Endothelial cell of umbilical vein (primary cell): ENCODE data around the gene SVEP1. TPM values are rescaled to one million over a fixed set of nuclear protein-coding genes. Genes with fewer than 3 reads are reported as not detected.

Experiments
- BruUV-seq: library from RNA; stranded (reverse); fragments of 400-500 nt; replicated peaks from 2 replicates; lab custom pipeline; 2021; lab: Mats Ljungman, UMichigan
- CTCF ChIA-PET: fragments of 300-600, 350-600 bp; sonication (Branson Sonifier 250); formaldehyde crosslinking; loops from one replicate; lab custom pipeline; 2021; ENCODE audit warnings: antibody characterized with exemption, inconsistent platforms; lab: Charles Lee
- POLR2A ChIA-PET: fragments of 300-600, 350-600 bp; sonication (Branson Sonifier 250); formaldehyde crosslinking; loops from one replicate; lab custom pipeline; 2021; ENCODE audit warnings: antibody characterized with exemption, inconsistent platforms; lab: Charles Lee
- DNase-seq: peaks from one replicate; pipeline ENCODE4 v3.0.0-alpha.2; 2011; ENCODE audit warnings: low read depth, low spot score
- FAIRE-seq: peaks from 2 replicates; lab custom pipeline; 2011; peaks lifted over from hg19 to GRCh38; lab: Jason Lieb, UNC
- H2AFZ ChIP-seq: 2 replicates; pipeline ENCODE4 v1.6.0; 2012; ENCODE audit warnings: low read depth, low read length, control low read depth, inconsistent platforms
- H3K27ac ChIP-seq: 2 replicates; pipeline ENCODE4 v1.5.1; 2011; ENCODE audit warnings: low read depth, mild to moderate bottlenecking, control low read depth, low read length, moderate library complexity; ENCODE audit not compliant: insufficient read depth
- H3K27me3 ChIP-seq, 2 experiments: 2 replicates each; pipeline versions ENCODE4 v1.6.0 to v1.6.1; 2011; ENCODE audit warnings: low read length in 2 of 2, mixed read lengths in 1 of 2; ENCODE audit not compliant: control insufficient read depth in 2 of 2, insufficient read depth in 2 of 2
- H3K36me3 ChIP-seq, 2 experiments: 2 replicates in 1 of 2; 3 replicates in 1 of 2; pipeline ENCODE4 v1.5.1; 2011; ENCODE audit warnings: low read length in 2 of 2, mild to moderate bottlenecking in 1 of 2, moderate library complexity in 1 of 2; ENCODE audit not compliant: control insufficient read depth in 2 of 2, insufficient read depth in 2 of 2; ENCODE audit errors: extremely low read depth in 1 of 2
- H3K4me1 ChIP-seq: 3 replicates; pipeline ENCODE4 v1.5.1; 2011; ENCODE audit warnings: mild to moderate bottlenecking, low read length; ENCODE audit not compliant: control insufficient read depth, insufficient read depth; ENCODE audit errors: extremely low read depth
- H3K4me2 ChIP-seq: 2 replicates; pipeline ENCODE4 v1.6.1; 2011; ENCODE audit warnings: low read length, control low read depth, mixed read lengths; ENCODE audit not compliant: insufficient read depth
- H3K4me3 ChIP-seq, 3 experiments: fragments of 200-600 bp in 1 of 3; sonication (generic), shearing (Covaris generic) in 1 of 3; replicated peaks in 1 of 3; 2 replicates each; pipeline ENCODE4 v1.5.1; 2011 to 2016; ENCODE audit warnings: control low read depth in 3 of 3, low read length in 3 of 3, mild to moderate bottlenecking in 2 of 3, inconsistent platforms in 1 of 3, low read depth in 1 of 3, moderate library complexity in 1 of 3; ENCODE audit not compliant: insufficient read depth in 1 of 3
- H3K79me2 ChIP-seq: 2 replicates; pipeline ENCODE4 v1.6.0; 2012; ENCODE audit warnings: low read length, inconsistent platforms; ENCODE audit not compliant: control insufficient read depth, insufficient read depth
- H3K9ac ChIP-seq: replicated peaks from 2 replicates; pipeline ENCODE3; 2011; ENCODE audit warnings: low read length, control low read depth; ENCODE audit not compliant: insufficient read depth; ENCODE audit errors: extremely low read depth
- H3K9me1 ChIP-seq: replicated peaks from 3 replicates; pipeline ENCODE4 v1.6.0; 2011; ENCODE audit warnings: mild to moderate bottlenecking, low read length; ENCODE audit not compliant: control insufficient read depth, insufficient read depth; ENCODE audit errors: extremely low read depth
- H3K9me3 ChIP-seq: replicated peaks from 2 replicates; pipeline ENCODE4 v1.5.1; 2012; ENCODE audit warnings: low read length, inconsistent platforms; ENCODE audit not compliant: control insufficient read depth, insufficient read depth
- H4K20me1 ChIP-seq: replicated peaks from 2 replicates; pipeline ENCODE3; 2011; ENCODE audit warnings: mild to moderate bottlenecking, low read length; ENCODE audit not compliant: control insufficient read depth, insufficient read depth; ENCODE audit errors: extremely low read depth
- CTCF ChIP-seq, 2 donors: IDR thresholded peaks; 1 replicate in 1 of 2; 2 replicates in 1 of 2; pipeline ENCODE4 v1.5.1; 2011; ENCODE audit warnings: low read length in 2 of 2, mild to moderate bottlenecking in 2 of 2, moderate library complexity in 2 of 2, control low read depth in 1 of 2, inconsistent platforms in 1 of 2, low read depth in 1 of 2; ENCODE audit not compliant: insufficient read depth in 1 of 2; ENCODE audit errors: extremely low read depth in 1 of 2
- FOS ChIP-seq: IDR thresholded peaks from 2 replicates; pipeline ENCODE4 v1.6.1; 2011; ENCODE audit warnings: mild to moderate bottlenecking, low read length, moderate library complexity, borderline replicate concordance; ENCODE audit not compliant: insufficient read depth
- GATA2 ChIP-seq: IDR thresholded peaks from 2 replicates; pipeline ENCODE4 v1.7.0; 2011; ENCODE audit warnings: low read depth, mild to moderate bottlenecking, moderate library complexity, mixed read lengths, low read length; ENCODE audit not compliant: insufficient read length, insufficient read depth
- JUN ChIP-seq: IDR thresholded peaks from 2 replicates; pipeline ENCODE4 v1.6.1; 2011; ENCODE audit warnings: borderline replicate concordance, low read depth; ENCODE audit not compliant: insufficient read length, insufficient read depth
- MAX ChIP-seq: IDR thresholded peaks from 2 replicates; pipeline ENCODE4 v1.6.1; 2011; ENCODE audit not compliant: insufficient read depth, insufficient read length
- MYC ChIP-seq: IDR thresholded peaks from one replicate; pipeline ENCODE4 v1.6.1; 2011; ENCODE audit warnings: mild to moderate bottlenecking, low read depth, low read length
- POLR2A ChIP-seq: IDR thresholded peaks from 2 replicates; pipeline ENCODE4 v1.6.1; 2012; ENCODE audit warnings: low read depth, mild to moderate bottlenecking, control low read depth, low read length
- dilution Hi-C: fragments of 300-500 bp; cut with MboI; formaldehyde crosslinking; loops from one replicate; pipeline ENCODE4 v1.15.0; 2019; ENCODE audit warnings: low sequenced_read_pairs; ENCODE audit not compliant: extremely low pct_ligation_motif_present
- intact Hi-C: fragments of 100-400 bp; cut with micrococcal nuclease; formaldehyde crosslinking; loops from one replicate; pipeline ENCODE4 v1.10.0; 2022
- polyA plus RNA-seq, 4 experiments: library from polyadenylated mRNA; depleted of rRNA in 3 of 4; stranded (reverse) in 3 of 4; unstranded in 1 of 4; fragments of >200 nt; gene quantifications; 2 replicates each; pipeline versions ENCODE4 v1.2.1 to v1.2.3, GENCODE V29; 2011 to 2012; ENCODE audit warnings: missing spikeins in 1 of 4
- total RNA-seq: library from RNA; stranded (reverse); gene quantifications from 2 replicates; pipeline ENCODE4 v1.2.3, GENCODE V29; 2021

Gene SVEP1
- total and polyA plus RNA-seq, 2 donors (not counting 3 experiments of a cell fraction or from before 2014, with no cell fraction given), result 0.04 to 0.29 TPM

GRCh38 chr9:110443146-110443865 is 136.2 kb downstream of the SVEP1 start:
- Histone ChIP-seq H3K79me2 (no peaks in the 10 kb centered on the region), H3K9me3 (no peaks in the 10 kb centered on the region), H3K4me3 (no peak overlapping the region), H4K20me1 (no peaks in the 10 kb centered on the region), H3K4me2 (no peak overlapping the region), H3K9ac (no peak overlapping the region), H2AFZ (no peak overlapping the region), H3K9me1 (no peaks in the 10 kb centered on the region), H3K27me3 (no peaks in the 10 kb centered on the region), H3K36me3 (no peaks in the 10 kb centered on the region), H3K27ac (no peak overlapping the region), H3K4me1 (no peaks in the 10 kb centered on the region)
- no TSS peak for BruUV-seq
- no peak for DNase-seq
- CTCF ChIA-PET, result interaction anchor here (1.6 kb wide), 1 partner anchor 180 kb away, joined by 8 read pairs; no protein-coding TSS in a partner anchor
- POLR2A ChIA-PET, result no interaction called here
- dilution Hi-C loops (no loop called here), intact Hi-C loops (no loop called here)
- TF ChIP-seq POLR2A (no peak), CTCF (IDR thresholded peaks at IDR 0.05; ENCODE audit: extremely low read depth in 1 of 2, insufficient read depth in 1 of 2, low read depth in 1 of 2, low read length in 2 of 2) (no peak), JUN (no peak)
- FAIRE-seq, result no peak

GRCh38 chr9:110440796-110441195 is 138.7 kb downstream of the SVEP1 start:
- Histone ChIP-seq H3K27ac (no peak overlapping the region), H3K4me3 (no peak overlapping the region), H3K27me3 (no peaks in the 10 kb centered on the region), H3K79me2 (no peaks in the 10 kb centered on the region), H3K4me2 (no peak overlapping the region), H3K4me1 (no peaks in the 10 kb centered on the region), H3K9ac (no peak overlapping the region), H3K36me3 (no peaks in the 10 kb centered on the region), H3K9me1 (no peaks in the 10 kb centered on the region), H2AFZ (no peak overlapping the region), H4K20me1 (no peaks in the 10 kb centered on the region), H3K9me3 (no peaks in the 10 kb centered on the region)
- FAIRE-seq (no peak), DNase-seq (no peak)
- no TSS peak for BruUV-seq
- TF ChIP-seq GATA2, result no peak
- TF ChIP-seq MAX, result no peak
- TF ChIP-seq FOS, result no peak
- no peak for TF ChIP-seq MYC
- TF ChIP-seq JUN, result no peak
- ChIA-PET CTCF (no interaction called here), POLR2A (no interaction called here)
- intact Hi-C loops (no loop called here), dilution Hi-C loops (no loop called here)
